Pericardium fibroblast (primary cell): Measurements from ENCODE around the gene GPI. TPM values are rescaled to one million over a fixed set of nuclear protein-coding genes. Genes with fewer than 3 reads are reported as not detected.

Experiments used
- total RNA-seq: library from RNA; depleted of rRNA; stranded (reverse); fragments of >200 nt; gene quantifications from 2 replicates; pipeline ENCODE4 v1.2.3, GENCODE V29; 2015

The GPI gene
- total RNA-seq, result 192 and 283 TPM in 2 replicates

GRCh38 chr19:34364830-34365462 lies at the start of gene GPI:
TSS of gene GPI (plus strand) at chr19:34365196. CDS start at chr19:34365267, 71 bp downstream.

GRCh38 chr19:34404109-34404909 lies 39.3 kb downstream of the GPI start, which contains the start of gene PDCD2L:
TSS of gene PDCD2L (plus strand) at chr19:34404399. CDS start at chr19:34404431, 32 bp downstream.

Other genes starting within 250 kb of the GPI start
- gene LSM14A, start 192.7 kb upstream of the GPI start, total RNA-seq, result 44.7 and 57.1 TPM in 2 replicates
- gene GARRE1, start 110.6 kb upstream of the GPI start, total RNA-seq, result 7.6 and 11.6 TPM in 2 replicates
- gene PDCD2L, start 39.2 kb downstream of the GPI start, total RNA-seq, result 6.5 and 11.6 TPM in 2 replicates
- 44.9 and 59.3 TPM in 2 replicates for gene UBA2, start 63.2 kb downstream of the GPI start, total RNA-seq
- 28.7 and 44.1 TPM in 2 replicates for gene WTIP, start 116.6 kb downstream of the GPI start, total RNA-seq